Progenitor cell of endocrine pancreas (in vitro differentiated cells): ENCODE results near the gene LRMDA. TPM values are rescaled to one million over a fixed set of nuclear protein-coding genes. Genes with fewer than 3 reads are reported as not detected.

Experiments
- DNase-seq: peaks from one replicate; pipeline ENCODE4 v3.0.0; 2021; ENCODE audit warnings: low spot score; ENCODE audit not compliant: unreplicated experiment
- H3K27ac Mint-ChIP-seq: 2 replicates; pipeline ENCODE4 v1.8.0; 2021; ENCODE audit warnings: mild to moderate bottlenecking, moderate library complexity, mixed read lengths
- H3K27me3 Mint-ChIP-seq: 2 replicates; pipeline ENCODE4 v1.8.0; 2021; ENCODE audit warnings: mixed read lengths
- H3K36me3 Mint-ChIP-seq: 2 replicates; pipeline ENCODE4 v1.8.0; 2022; ENCODE audit warnings: mixed read lengths; ENCODE audit not compliant: insufficient read depth
- H3K4me1 Mint-ChIP-seq: 2 replicates; pipeline ENCODE4 v1.8.0; 2021; ENCODE audit warnings: low read depth, mixed read lengths
- H3K4me3 Mint-ChIP-seq: 2 replicates; pipeline ENCODE4 v1.8.0; 2021; ENCODE audit warnings: low read depth, mild to moderate bottlenecking, moderate library complexity, mixed read lengths
- H3K9me3 Mint-ChIP-seq: 2 replicates; pipeline ENCODE4 v1.8.0; 2021; ENCODE audit warnings: low read depth, mixed read lengths
- CTCF ChIP-seq: fragments of 200-600 bp; sonication (generic); IDR thresholded peaks from one replicate; pipeline ENCODE4 v1.5.0; 2021; ENCODE audit warnings: antibody characterized with exemption, mild to moderate bottlenecking; ENCODE audit not compliant: unreplicated experiment
- total RNA-seq: library from RNA; stranded (reverse); gene quantifications from 2 replicates; pipeline ENCODE4 v1.2.1, GENCODE V29; 2021

The LRMDA gene
- total RNA-seq, 1 donor from 2014 or later = 6.5 TPM

- H3K27ac Mint-ChIP-seq = no peak overlapping the region
- no peak for TF ChIP-seq CTCF
- no peaks in the 10 kb centered on the region for H3K4me1 Mint-ChIP-seq
- H3K9me3 Mint-ChIP-seq = peaks cover 40% of the 10 kb centered on the region
- H3K27me3 Mint-ChIP-seq = no peaks in the 10 kb centered on the region
- no peak overlapping the region for H3K4me3 Mint-ChIP-seq
- DNase-seq = no peak
- peaks cover 2% of the 10 kb centered on the region for H3K36me3 Mint-ChIP-seq
Observed at GRCh38 chr10:76488602-76489001, 1057.2 kb downstream of the LRMDA start.

- Mint-ChIP-seq H3K27ac (no peak overlapping the region), H3K4me3 (no peak overlapping the region)
Observed at GRCh38 chr10:76491216-76491615, 1059.8 kb downstream of the LRMDA start.

GRCh38 chr10:76492026-76492425 is 1060.6 kb downstream of the LRMDA start:
- no peak for TF ChIP-seq CTCF
- H3K4me3 Mint-ChIP-seq = no peak overlapping the region
- peaks cover 3% of the 10 kb centered on the region for H3K36me3 Mint-ChIP-seq
- no peaks in the 10 kb centered on the region for H3K4me1 Mint-ChIP-seq
- H3K9me3 Mint-ChIP-seq = peaks cover 53% of the 10 kb centered on the region
- no peaks in the 10 kb centered on the region for H3K27me3 Mint-ChIP-seq
- DNase-seq = no peak
- no peak overlapping the region for H3K27ac Mint-ChIP-seq

More at GRCh38 chr10:76491216-76491615, 1059.8 kb downstream of the LRMDA start:
- no peak for DNase-seq
- H3K9me3 Mint-ChIP-seq = peaks cover 53% of the 10 kb centered on the region
- no peak for TF ChIP-seq CTCF
- H3K36me3 Mint-ChIP-seq = peaks cover 3% of the 10 kb centered on the region
- no peaks in the 10 kb centered on the region for H3K27me3 Mint-ChIP-seq
- no peaks in the 10 kb centered on the region for H3K4me1 Mint-ChIP-seq

GRCh38 chr10:76492678-76493472 is 1061.5 kb downstream of the LRMDA start:
- no peaks in the 10 kb centered on the region for H3K27me3 Mint-ChIP-seq
- no peak overlapping the region for H3K4me3 Mint-ChIP-seq
- no peak overlapping the region for H3K27ac Mint-ChIP-seq
- H3K36me3 Mint-ChIP-seq = peaks cover 3% of the 10 kb centered on the region
- DNase-seq = no peak
- H3K4me1 Mint-ChIP-seq = no peaks in the 10 kb centered on the region
- H3K9me3 Mint-ChIP-seq = peaks cover 53% of the 10 kb centered on the region
- TF ChIP-seq CTCF = no peak

- DNase-seq = no peak
- peaks cover 1% of the 10 kb centered on the region for H3K36me3 Mint-ChIP-seq
- H3K4me1 Mint-ChIP-seq = no peaks in the 10 kb centered on the region
Observed at GRCh38 chr10:76497666-76498065, 1066.2 kb downstream of the LRMDA start.

More at GRCh38 chr10:76497666-76498065, 1066.2 kb downstream of the LRMDA start:
- no peak overlapping the region for H3K27ac Mint-ChIP-seq
- H3K27me3 Mint-ChIP-seq = no peaks in the 10 kb centered on the region
- H3K4me3 Mint-ChIP-seq = no peak overlapping the region
- no peak for TF ChIP-seq CTCF
- H3K9me3 Mint-ChIP-seq = peaks cover 27% of the 10 kb centered on the region
